GM23338 (cell line): ENCODE measurements around the gene DDN. TPM values are rescaled to one million over a fixed set of nuclear protein-coding genes. Genes with fewer than 3 reads are reported as not detected.

Source experiments
- ATAC-seq: fragments of 200-7000 bp; cut with Tn5 transposase; 3 replicates; pipeline ENCODE4 v1.9.1; 2020
- DNase-seq: peaks from one replicate; pipeline ENCODE4 v3.0.0-alpha.2; 2015; ENCODE audit warnings: low spot score
- H2AFZ ChIP-seq: fragments of 200-600 bp; sonication (generic); 2 replicates; pipeline ENCODE4 v1.8.0; 2016; ENCODE audit warnings: antibody characterized with exemption, mild to moderate bottlenecking, moderate library complexity
- H3F3A ChIP-seq: fragments of 200-600 bp; sonication (generic); replicated peaks from 2 replicates; pipeline ENCODE4 v1.8.0; 2017; ENCODE audit warnings: antibody characterized with exemption, mixed run types, low read depth
- H3K27ac ChIP-seq: fragments of 200-600 bp; sonication (generic); 2 replicates; pipeline ENCODE4 v1.6.1; 2016; ENCODE audit warnings: low read depth
- H3K27me3 ChIP-seq: fragments of 200-600 bp; sonication (generic); 2 replicates; pipeline ENCODE4 v1.8.0; 2016; ENCODE audit warnings: mild to moderate bottlenecking, mixed run types, moderate library complexity; ENCODE audit not compliant: insufficient read depth
- H3K36me3 ChIP-seq: fragments of 200-600 bp; sonication (generic); 2 replicates; pipeline ENCODE4 v1.8.0; 2016; ENCODE audit warnings: mild to moderate bottlenecking; ENCODE audit not compliant: insufficient read depth
- H3K4me1 ChIP-seq: fragments of 200-600 bp; sonication (generic); 2 replicates; pipeline ENCODE4 v1.8.0; 2016; ENCODE audit warnings: mild to moderate bottlenecking, moderate library complexity; ENCODE audit not compliant: insufficient read depth
- H3K4me2 ChIP-seq: fragments of 200-600 bp; sonication (generic); 2 replicates; pipeline ENCODE4 v1.7.1; 2017; ENCODE audit warnings: mixed run types
- H3K4me3 ChIP-seq: fragments of 200-600 bp; sonication (generic); 2 replicates; pipeline ENCODE4 v1.6.1; 2016; ENCODE audit warnings: mixed run types
- H3K79me2 ChIP-seq: fragments of 200-600 bp; sonication (generic); replicated peaks from 2 replicates; pipeline ENCODE4 v1.8.0; 2017; ENCODE audit warnings: mild to moderate bottlenecking; ENCODE audit not compliant: insufficient read depth
- H3K9me2 ChIP-seq: fragments of 200-600 bp; sonication (generic); 2 replicates; pipeline ENCODE4 v1.8.0; 2017; ENCODE audit not compliant: insufficient read depth
- H4K20me1 ChIP-seq: fragments of 200-600 bp; sonication (generic); replicated peaks from 2 replicates; pipeline ENCODE4 v1.8.0; 2017; ENCODE audit warnings: mild to moderate bottlenecking; ENCODE audit not compliant: insufficient read depth
- H3K27ac Mint-ChIP-seq: 2 replicates; pipeline ENCODE4 v1.8.0; 2020; ENCODE audit warnings: inconsistent platforms, mild to moderate bottlenecking, moderate library complexity, mixed read lengths
- H3K27me3 Mint-ChIP-seq: 3 replicates; pipeline ENCODE4 v1.8.0; 2022; ENCODE audit warnings: low read depth, mild to moderate bottlenecking, moderate library complexity, mixed read lengths, inconsistent platforms; ENCODE audit not compliant: insufficient read depth, poor library complexity
- H3K36me3 Mint-ChIP-seq: 3 replicates; pipeline ENCODE4 v1.8.0; 2021; ENCODE audit warnings: low read depth, mild to moderate bottlenecking, inconsistent platforms, moderate library complexity, mixed read lengths
- H3K4me1 Mint-ChIP-seq: 3 replicates; pipeline ENCODE4 v1.8.0; 2020; ENCODE audit warnings: mild to moderate bottlenecking, inconsistent platforms, mixed read lengths
- H3K4me3 Mint-ChIP-seq: 3 replicates; pipeline ENCODE4 v1.8.0; 2021; ENCODE audit warnings: moderate library complexity, mild to moderate bottlenecking, inconsistent platforms, mixed read lengths
- H3K9me3 Mint-ChIP-seq: 3 replicates; pipeline ENCODE4 v1.8.0; 2020; ENCODE audit warnings: moderate library complexity, mild to moderate bottlenecking, inconsistent platforms, mixed read lengths
- CREB1 ChIP-seq: fragments of 250-450 bp; sonication (Bioruptor Pico); IDR thresholded peaks from 2 replicates; pipeline ENCODE4 v1.5.0; 2020; ENCODE audit warnings: low read depth, mild to moderate bottlenecking, moderate library complexity
- EZH2 ChIP-seq: fragments of 200-600 bp; sonication (generic); IDR thresholded peaks from one replicate; pipeline ENCODE4 v1.8.0; 2017; ENCODE audit warnings: antibody characterized with exemption, mild to moderate bottlenecking, low read depth; ENCODE audit not compliant: unreplicated experiment
- EZH2phosphoT487 ChIP-seq: fragments of 200-600 bp; sonication (generic); IDR thresholded peaks from one replicate; pipeline ENCODE4 v1.8.1; 2018; ENCODE audit warnings: antibody characterized with exemption; ENCODE audit not compliant: unreplicated experiment
- JUNB ChIP-seq: IDR thresholded peaks from one replicate; pipeline ENCODE4 v1.6.1; 2016; ENCODE audit warnings: antibody characterized with exemption; ENCODE audit not compliant: unreplicated experiment
- NANOG ChIP-seq: IDR thresholded peaks from 2 replicates; pipeline ENCODE4 v1.6.1; 2016; ENCODE audit warnings: antibody characterized with exemption, borderline replicate concordance
- POLR2AphosphoS5 ChIP-seq: IDR thresholded peaks from 2 replicates; pipeline ENCODE4 v1.6.1; 2016; ENCODE audit warnings: antibody characterized with exemption, low read depth
- STAT1 ChIP-seq: IDR thresholded peaks from one replicate; pipeline ENCODE4 v1.6.1; 2016; ENCODE audit warnings: antibody characterized with exemption; ENCODE audit not compliant: unreplicated experiment
- ZNF114 ChIP-seq: fragments of 250-450 bp; sonication (Bioruptor Pico); IDR thresholded peaks from 2 replicates; pipeline ENCODE4 v1.5.0; 2020; ENCODE audit warnings: mild to moderate bottlenecking, moderate library complexity
- ZNF331 ChIP-seq: fragments of 250-450 bp; sonication (Bioruptor Pico); IDR thresholded peaks from 2 replicates; pipeline ENCODE4 v1.5.0; 2020; ENCODE audit warnings: low read depth, mild to moderate bottlenecking, moderate library complexity
- polyA plus RNA-seq: library from polyadenylated mRNA; unstranded; fragments of >200 nt; fragmentation: Nextera tagmentation; extraction: Ambion mirVana; gene quantifications from 2 replicates; pipeline ENCODE4 v1.2.1, GENCODE V29; 2016
- total RNA-seq: library from RNA; depleted of rRNA; stranded (reverse); fragments of >200 nt; shearing (Covaris generic); gene quantifications from 2 replicates; pipeline ENCODE4 v1.2.3, GENCODE V29; 2014
- TF ChIP-seq, protein P1 (sequence below): fragments of 250-450 bp; sonication (Bioruptor Pico); IDR thresholded peaks from 2 replicates; pipeline ENCODE4 v1.5.0; 2020; ENCODE audit warnings: mild to moderate bottlenecking, moderate library complexity
- TF ChIP-seq, protein P2 (sequence below): IDR thresholded peaks from one replicate; pipeline ENCODE4 v1.6.1; 2018; ENCODE audit warnings: antibody characterized with exemption; ENCODE audit not compliant: unreplicated experiment
- TF ChIP-seq, protein P3 (sequence below): IDR thresholded peaks from 2 replicates; pipeline ENCODE4 v1.6.1; 2016; ENCODE audit warnings: antibody characterized with exemption
- TF ChIP-seq, protein P4 (sequence below), 2 experiments: fragments of 200-600 bp in 1 of 2; sonication (generic) in 1 of 2; conservative IDR thresholded peaks; 2 replicates each; pipeline versions ENCODE4 v1.5.1 to v1.6.1; 2016 to 2017; ENCODE audit warnings: antibody characterized with exemption in 2 of 2, low read depth in 2 of 2, mild to moderate bottlenecking in 2 of 2, moderate library complexity in 1 of 2

DDN gene
- total and polyA plus RNA-seq, 2 experiments from 2014 or later: 0.10 TPM; not detected in 1

DNA sequence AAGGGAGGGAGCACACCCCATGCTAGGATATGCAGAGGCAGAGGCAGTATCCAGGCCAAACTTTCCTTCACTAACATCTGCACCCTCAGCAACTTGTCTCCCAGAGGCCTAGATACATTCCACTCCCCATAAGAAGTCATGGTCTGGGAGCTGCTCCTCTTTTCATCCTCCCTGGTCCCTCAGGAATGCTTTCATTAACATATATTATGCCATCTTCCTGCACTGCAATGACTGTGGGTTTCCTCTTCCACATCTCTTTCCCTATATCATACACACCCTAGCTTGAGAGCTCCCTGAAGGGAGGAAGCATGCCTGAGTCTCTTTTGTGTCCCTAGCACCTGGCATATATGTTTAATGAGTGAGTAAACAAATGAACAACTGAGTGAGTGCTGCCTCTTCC lies 8.6 kb downstream of the DDN start:
- Histone ChIP-seq H3F3A (no peaks in the 10 kb centered on the region), H3K79me2 (no peaks in the 10 kb centered on the region), H3K4me1 (no peaks in the 10 kb centered on the region), H2AFZ (no peak overlapping the region), H3K4me2 (no peak overlapping the region), H3K27me3 (peaks cover 92% of the 10 kb centered on the region), H3K27ac (no peak overlapping the region), H4K20me1 (0 out of 2 replicates have a peak, but pooled peaks cover 4% of the 10 kb centered on the region), H3K36me3 (no peaks in the 10 kb centered on the region), H3K9me2 (no peaks in the 10 kb centered on the region), H3K4me3 (no peak overlapping the region)
- ATAC-seq (no peak), DNase-seq (peak; percentile 23)
- Mint-ChIP-seq H3K9me3 (no peaks in the 10 kb centered on the region), H3K4me3 (no peak overlapping the region), H3K36me3 (no peaks in the 10 kb centered on the region), H3K4me1 (peaks cover 13% of the 10 kb centered on the region), H3K27me3 (peaks cover 43% of the 10 kb centered on the region), H3K27ac (no peak overlapping the region)
- TF ChIP-seq POLR2AphosphoS5 (no peak), ZNF331 (CRISPR knock-in tag) (no peak), ZNF114 (CRISPR knock-in tag) (no peak), CREB1 (CRISPR knock-in tag) (no peak), EZH2 (no peak), STAT1 (no peak), EZH2phosphoT487 (no peak), NANOG (no peak), JUNB (no peak)
- TF ChIP-seq, protein P1, sequence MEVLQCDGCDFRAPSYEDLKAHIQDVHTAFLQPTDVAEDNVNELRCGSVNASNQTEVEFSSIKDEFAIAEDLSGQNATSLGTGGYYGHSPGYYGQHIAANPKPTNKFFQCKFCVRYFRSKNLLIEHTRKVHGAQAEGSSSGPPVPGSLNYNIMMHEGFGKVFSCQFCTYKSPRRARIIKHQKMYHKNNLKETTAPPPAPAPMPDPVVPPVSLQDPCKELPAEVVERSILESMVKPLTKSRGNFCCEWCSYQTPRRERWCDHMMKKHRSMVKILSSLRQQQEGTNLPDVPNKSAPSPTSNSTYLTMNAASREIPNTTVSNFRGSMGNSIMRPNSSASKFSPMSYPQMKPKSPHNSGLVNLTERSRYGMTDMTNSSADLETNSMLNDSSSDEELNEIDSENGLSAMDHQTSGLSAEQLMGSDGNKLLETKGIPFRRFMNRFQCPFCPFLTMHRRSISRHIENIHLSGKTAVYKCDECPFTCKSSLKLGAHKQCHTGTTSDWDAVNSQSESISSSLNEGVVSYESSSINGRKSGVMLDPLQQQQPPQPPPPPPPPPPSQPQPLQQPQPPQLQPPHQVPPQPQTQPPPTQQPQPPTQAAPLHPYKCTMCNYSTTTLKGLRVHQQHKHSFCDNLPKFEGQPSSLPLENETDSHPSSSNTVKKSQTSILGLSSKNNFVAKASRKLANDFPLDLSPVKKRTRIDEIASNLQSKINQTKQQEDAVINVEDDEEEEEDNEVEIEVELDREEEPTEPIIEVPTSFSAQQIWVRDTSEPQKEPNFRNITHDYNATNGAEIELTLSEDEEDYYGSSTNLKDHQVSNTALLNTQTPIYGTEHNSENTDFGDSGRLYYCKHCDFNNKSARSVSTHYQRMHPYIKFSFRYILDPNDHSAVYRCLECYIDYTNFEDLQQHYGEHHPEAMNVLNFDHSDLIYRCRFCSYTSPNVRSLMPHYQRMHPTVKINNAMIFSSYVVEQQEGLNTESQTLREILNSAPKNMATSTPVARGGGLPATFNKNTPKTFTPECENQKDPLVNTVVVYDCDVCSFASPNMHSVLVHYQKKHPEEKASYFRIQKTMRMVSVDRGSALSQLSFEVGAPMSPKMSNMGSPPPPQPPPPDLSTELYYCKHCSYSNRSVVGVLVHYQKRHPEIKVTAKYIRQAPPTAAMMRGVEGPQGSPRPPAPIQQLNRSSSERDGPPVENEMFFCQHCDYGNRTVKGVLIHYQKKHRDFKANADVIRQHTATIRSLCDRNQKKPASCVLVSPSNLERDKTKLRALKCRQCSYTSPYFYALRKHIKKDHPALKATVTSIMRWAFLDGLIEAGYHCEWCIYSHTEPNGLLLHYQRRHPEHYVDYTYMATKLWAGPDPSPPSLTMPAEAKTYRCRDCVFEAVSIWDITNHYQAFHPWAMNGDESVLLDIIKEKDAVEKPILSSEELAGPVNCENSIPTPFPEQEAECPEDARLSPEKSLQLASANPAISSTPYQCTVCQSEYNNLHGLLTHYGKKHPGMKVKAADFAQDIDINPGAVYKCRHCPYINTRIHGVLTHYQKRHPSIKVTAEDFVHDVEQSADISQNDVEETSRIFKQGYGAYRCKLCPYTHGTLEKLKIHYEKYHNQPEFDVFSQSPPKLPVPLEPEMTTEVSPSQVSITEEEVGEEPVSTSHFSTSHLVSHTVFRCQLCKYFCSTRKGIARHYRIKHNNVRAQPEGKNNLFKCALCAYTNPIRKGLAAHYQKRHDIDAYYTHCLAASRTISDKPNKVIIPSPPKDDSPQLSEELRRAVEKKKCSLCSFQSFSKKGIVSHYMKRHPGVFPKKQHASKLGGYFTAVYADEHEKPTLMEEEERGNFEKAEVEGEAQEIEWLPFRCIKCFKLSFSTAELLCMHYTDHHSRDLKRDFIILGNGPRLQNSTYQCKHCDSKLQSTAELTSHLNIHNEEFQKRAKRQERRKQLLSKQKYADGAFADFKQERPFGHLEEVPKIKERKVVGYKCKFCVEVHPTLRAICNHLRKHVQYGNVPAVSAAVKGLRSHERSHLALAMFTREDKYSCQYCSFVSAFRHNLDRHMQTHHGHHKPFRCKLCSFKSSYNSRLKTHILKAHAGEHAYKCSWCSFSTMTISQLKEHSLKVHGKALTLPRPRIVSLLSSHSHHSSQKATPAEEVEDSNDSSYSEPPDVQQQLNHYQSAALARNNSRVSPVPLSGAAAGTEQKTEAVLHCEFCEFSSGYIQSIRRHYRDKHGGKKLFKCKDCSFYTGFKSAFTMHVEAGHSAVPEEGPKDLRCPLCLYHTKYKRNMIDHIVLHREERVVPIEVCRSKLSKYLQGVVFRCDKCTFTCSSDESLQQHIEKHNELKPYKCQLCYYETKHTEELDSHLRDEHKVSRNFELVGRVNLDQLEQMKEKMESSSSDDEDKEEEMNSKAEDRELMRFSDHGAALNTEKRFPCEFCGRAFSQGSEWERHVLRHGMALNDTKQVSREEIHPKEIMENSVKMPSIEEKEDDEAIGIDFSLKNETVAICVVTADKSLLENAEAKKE (CRISPR knock-in tag): no peak
- TF ChIP-seq, protein P2, sequence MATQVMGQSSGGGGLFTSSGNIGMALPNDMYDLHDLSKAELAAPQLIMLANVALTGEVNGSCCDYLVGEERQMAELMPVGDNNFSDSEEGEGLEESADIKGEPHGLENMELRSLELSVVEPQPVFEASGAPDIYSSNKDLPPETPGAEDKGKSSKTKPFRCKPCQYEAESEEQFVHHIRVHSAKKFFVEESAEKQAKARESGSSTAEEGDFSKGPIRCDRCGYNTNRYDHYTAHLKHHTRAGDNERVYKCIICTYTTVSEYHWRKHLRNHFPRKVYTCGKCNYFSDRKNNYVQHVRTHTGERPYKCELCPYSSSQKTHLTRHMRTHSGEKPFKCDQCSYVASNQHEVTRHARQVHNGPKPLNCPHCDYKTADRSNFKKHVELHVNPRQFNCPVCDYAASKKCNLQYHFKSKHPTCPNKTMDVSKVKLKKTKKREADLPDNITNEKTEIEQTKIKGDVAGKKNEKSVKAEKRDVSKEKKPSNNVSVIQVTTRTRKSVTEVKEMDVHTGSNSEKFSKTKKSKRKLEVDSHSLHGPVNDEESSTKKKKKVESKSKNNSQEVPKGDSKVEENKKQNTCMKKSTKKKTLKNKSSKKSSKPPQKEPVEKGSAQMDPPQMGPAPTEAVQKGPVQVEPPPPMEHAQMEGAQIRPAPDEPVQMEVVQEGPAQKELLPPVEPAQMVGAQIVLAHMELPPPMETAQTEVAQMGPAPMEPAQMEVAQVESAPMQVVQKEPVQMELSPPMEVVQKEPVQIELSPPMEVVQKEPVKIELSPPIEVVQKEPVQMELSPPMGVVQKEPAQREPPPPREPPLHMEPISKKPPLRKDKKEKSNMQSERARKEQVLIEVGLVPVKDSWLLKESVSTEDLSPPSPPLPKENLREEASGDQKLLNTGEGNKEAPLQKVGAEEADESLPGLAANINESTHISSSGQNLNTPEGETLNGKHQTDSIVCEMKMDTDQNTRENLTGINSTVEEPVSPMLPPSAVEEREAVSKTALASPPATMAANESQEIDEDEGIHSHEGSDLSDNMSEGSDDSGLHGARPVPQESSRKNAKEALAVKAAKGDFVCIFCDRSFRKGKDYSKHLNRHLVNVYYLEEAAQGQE: no peak
- TF ChIP-seq, protein P3, sequence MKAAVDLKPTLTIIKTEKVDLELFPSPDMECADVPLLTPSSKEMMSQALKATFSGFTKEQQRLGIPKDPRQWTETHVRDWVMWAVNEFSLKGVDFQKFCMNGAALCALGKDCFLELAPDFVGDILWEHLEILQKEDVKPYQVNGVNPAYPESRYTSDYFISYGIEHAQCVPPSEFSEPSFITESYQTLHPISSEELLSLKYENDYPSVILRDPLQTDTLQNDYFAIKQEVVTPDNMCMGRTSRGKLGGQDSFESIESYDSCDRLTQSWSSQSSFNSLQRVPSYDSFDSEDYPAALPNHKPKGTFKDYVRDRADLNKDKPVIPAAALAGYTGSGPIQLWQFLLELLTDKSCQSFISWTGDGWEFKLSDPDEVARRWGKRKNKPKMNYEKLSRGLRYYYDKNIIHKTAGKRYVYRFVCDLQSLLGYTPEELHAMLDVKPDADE: no peak
- TF ChIP-seq, protein P4, sequence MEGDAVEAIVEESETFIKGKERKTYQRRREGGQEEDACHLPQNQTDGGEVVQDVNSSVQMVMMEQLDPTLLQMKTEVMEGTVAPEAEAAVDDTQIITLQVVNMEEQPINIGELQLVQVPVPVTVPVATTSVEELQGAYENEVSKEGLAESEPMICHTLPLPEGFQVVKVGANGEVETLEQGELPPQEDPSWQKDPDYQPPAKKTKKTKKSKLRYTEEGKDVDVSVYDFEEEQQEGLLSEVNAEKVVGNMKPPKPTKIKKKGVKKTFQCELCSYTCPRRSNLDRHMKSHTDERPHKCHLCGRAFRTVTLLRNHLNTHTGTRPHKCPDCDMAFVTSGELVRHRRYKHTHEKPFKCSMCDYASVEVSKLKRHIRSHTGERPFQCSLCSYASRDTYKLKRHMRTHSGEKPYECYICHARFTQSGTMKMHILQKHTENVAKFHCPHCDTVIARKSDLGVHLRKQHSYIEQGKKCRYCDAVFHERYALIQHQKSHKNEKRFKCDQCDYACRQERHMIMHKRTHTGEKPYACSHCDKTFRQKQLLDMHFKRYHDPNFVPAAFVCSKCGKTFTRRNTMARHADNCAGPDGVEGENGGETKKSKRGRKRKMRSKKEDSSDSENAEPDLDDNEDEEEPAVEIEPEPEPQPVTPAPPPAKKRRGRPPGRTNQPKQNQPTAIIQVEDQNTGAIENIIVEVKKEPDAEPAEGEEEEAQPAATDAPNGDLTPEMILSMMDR (conservative IDR thresholded peaks at IDR 0.05; ENCODE audit: low read depth in 2 of 2): no peak
